HFF-Myc (cell line): ENCODE results near the gene PRUNE1.
A peak's percentile ranks its signal among the peaks of the same experiment; 100 is the strongest.

Experiments used
- DNase-seq: peaks from one replicate; pipeline ENCODE4 v3.0.0-alpha.2; 2011; ENCODE audit warnings: low read depth; ENCODE audit errors: extremely low read depth
- H3K4me3 ChIP-seq: replicated peaks from 2 replicates; pipeline ENCODE4 v1.5.1; 2011; ENCODE audit warnings: low read depth, mild to moderate bottlenecking, control low read depth, low read length
- TF ChIP-seq, protein P1 (sequence below): IDR thresholded peaks from 2 replicates; pipeline ENCODE4 v1.5.1; 2012; ENCODE audit warnings: mild to moderate bottlenecking, low read depth, low read length, control low read depth; ENCODE audit errors: missing control alignments

Gene PRUNE1

DNA sequence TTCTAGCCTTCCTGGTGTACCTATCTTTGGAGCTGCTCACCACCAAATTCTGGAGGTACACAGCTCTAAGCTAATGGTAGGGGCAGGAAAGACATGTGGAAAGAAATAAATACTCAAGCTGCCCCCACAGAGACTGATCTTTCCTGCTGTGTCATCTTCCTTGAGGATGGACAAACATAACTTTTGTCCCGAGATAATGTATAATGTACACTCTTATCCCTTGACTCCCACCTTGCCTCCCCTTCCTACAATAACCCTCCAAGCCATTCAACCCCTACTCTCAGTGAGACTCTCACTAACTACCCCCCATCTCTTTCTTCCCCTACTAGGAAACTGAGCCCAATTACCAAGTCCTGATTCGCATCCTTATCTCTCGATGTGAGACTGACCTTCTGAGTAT is 14.0 kb upstream of the PRUNE1 start:
- TF ChIP-seq, protein P1, sequence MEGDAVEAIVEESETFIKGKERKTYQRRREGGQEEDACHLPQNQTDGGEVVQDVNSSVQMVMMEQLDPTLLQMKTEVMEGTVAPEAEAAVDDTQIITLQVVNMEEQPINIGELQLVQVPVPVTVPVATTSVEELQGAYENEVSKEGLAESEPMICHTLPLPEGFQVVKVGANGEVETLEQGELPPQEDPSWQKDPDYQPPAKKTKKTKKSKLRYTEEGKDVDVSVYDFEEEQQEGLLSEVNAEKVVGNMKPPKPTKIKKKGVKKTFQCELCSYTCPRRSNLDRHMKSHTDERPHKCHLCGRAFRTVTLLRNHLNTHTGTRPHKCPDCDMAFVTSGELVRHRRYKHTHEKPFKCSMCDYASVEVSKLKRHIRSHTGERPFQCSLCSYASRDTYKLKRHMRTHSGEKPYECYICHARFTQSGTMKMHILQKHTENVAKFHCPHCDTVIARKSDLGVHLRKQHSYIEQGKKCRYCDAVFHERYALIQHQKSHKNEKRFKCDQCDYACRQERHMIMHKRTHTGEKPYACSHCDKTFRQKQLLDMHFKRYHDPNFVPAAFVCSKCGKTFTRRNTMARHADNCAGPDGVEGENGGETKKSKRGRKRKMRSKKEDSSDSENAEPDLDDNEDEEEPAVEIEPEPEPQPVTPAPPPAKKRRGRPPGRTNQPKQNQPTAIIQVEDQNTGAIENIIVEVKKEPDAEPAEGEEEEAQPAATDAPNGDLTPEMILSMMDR, result no peak
- no peak overlapping the region for H3K4me3 ChIP-seq
- no peak for DNase-seq

DNA sequence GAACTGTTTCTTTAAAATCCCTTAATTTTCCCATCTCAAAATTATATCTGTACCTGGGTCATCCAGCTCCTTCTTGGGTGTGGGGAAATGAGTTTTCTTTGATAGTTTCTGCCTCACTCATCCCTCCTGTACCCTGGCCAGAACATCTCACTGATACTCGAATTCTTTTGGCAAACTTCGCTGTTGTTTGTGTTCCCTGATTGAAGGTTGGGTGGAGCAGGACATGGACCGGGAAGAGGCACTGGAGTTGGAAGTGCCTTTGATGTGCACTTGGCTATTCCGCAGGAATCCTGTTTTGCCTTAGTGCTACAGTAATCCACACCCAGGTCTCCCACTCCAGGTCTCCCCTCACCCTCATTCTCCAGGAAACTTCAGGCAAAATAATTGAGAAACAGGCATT is 12.8 kb upstream of the PRUNE1 start:
- TF ChIP-seq, protein P1, result no peak
- DNase-seq, result no peak
- no peak overlapping the region for H3K4me3 ChIP-seq

DNA sequence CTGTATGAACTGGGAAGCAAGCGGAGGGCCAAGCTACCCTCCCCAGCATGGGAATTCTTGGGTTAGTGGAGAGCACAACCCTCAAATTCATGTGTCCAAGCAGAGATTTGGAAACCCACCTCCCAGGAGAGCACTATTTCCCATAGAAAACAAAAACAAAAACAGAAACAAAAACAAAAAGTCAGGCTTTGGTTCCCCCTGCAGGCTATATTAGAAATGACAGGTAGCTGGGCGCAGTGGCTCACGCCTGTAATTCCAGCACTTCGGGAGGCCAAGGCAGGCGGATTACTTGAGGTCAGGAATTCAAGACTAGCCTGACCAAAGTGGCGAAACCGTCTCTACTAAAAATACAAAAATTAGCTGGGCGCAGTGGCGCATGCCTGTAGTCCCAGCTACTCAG is 12.4 kb upstream of the PRUNE1 start:
- TF ChIP-seq, protein P1, result peak; percentile 67
- no peak overlapping the region for H3K4me3 ChIP-seq
- no peak for DNase-seq

DNA sequence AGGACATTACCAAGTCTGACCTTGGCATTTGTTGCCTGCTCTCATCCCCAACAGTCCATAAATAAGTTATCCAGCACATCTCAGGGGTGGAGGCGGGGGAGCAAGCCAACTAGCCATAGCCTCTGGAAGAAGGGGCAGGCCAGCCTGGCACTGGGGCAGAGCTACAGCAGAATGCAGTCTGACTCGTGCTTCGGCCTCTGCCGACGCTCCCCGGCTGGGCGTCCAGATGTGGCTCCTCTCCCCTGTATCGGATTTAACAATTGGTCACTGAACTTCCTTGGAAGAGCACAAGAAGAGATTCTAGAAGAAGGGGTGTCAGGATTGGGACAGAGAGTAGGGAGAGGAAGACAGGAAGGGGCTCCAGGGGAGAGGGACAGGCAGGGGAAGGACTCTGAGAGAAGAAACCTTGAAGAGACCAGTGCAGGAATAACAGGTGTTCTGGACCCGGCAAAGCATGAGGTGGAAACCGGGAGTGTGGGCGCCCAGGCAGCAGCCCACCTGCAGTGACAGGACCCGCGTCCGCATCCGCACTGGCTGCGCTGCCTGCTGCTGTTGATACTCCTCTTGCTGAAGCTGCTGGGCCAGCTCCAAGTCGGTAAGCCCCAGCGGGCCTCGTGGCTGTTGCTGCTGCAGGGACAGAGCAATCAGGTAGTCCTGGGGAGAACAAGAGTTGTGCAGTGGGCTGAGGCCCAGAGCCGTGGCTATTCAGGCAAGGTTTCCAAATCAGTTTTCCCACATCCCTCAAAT is 10.9 kb upstream of the PRUNE1 start:
- TF ChIP-seq, protein P1, result no peak
- no peak for DNase-seq
- no peak overlapping the region for H3K4me3 ChIP-seq

DNA sequence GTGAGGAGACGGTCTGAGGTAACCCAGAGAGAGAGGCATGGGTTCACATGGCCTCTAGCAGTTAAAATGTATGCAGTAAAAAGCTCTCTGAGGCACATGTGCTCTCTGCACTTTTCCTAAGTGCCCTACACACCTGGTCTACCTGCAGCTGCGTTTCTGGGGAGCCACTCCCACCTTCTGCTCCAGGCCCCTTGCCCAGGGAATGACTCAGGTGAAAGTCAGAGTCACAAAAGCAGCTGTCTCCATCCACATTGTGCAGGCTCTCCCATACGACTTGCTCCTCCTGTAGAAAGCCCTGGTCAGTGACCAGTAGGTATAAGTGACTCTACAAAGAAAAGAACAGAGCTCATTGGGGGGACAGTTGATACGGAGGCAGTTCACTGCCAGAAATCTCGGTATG is 10.3 kb upstream of the PRUNE1 start:
- TF ChIP-seq, protein P1, result no peak
- no peak overlapping the region for H3K4me3 ChIP-seq
- DNase-seq, result no peak

DNA sequence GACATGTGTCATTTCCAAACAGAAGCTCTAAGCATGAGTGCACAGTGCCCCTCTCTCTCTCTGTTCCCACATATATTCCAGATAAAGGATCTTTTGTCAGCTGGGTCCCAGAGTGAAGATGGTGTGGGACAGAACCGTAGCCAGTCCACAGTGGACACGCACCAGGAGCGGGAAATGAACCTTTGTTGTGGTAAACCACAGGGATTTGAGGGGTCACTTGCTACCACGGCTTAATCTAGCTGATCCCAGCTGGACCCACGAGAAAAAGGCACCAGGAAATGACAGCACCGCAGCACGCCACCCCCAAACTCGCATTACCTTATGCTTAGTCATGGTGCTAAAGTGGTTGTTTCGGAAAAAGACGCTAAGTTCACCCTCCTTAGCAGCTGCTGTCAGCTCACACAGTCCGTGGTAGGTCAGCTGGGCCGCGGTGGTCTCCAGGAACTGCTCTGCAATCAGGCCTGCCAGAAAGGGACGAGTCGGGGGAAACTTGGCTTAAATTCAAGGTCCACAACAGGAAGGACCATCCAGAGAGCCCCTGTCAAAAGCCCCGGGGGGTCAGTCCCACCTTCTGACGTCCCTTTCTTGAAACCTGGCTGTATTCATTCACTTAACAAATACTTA is 9.1 kb upstream of the PRUNE1 start:
- no peak overlapping the region for H3K4me3 ChIP-seq
- TF ChIP-seq, protein P1, result no peak
- no peak for DNase-seq
